ENCODE results near the gene ICA1.
"Not testable (repeated sequence)": the region's sequence is repeated elsewhere in the genome, so short reads cannot be mapped to it uniquely, and the experiment has no call there.

The ICA1 gene

DNA sequence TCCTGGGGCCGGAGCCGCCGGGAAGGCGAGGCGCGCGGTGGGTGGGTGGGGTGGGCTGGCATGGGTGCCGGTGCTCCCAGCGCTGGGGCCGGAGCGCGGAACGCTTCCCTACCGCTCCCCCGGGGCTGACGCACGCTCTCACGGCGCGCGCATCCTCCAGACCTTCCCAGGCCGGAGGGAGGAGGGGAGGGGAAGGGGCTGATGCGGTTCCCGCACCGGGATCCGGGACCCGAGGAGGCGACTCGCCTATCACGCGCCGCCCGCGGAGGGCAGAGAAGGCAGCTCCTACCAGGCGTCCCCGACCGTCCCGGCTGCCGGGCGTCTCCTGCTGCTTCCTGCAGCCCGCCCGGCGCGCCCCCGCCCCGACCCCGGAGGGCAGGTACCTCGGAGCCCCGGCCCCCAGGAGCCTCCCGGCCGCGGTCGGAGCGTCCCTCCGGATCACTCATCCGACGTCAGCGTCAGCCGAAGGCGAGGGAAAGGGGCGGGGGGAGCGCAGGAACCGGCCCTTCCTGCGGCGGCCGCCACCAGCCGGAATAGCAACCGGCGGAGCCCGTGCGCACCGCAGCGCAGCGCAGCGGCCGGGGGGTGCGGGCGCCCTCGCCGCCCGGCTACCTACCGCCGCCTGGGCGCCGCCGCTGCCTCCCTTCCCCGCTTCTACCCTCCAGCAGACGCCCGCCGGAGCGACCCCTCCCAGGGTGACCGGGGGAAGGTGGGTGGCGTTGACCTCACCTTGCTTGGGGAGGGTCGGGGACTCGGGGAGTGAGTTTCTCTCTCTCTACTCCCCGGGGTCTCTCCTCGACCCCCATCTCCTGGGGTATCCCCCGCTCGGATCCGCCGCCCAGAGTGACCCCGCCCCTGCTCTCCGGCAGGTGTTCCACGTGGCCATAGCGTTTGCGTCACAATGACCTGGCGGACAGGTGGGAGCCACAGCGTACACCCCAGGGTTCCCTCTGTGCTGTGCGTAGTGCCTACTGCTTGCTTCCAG is at the start of gene ICA1:
Gene ICA1, minus strand, starts transcription at position 457 of the 985 bp plus-strand sequence. CDS start 26,241 bp downstream, outside the sequence.
- peak; percentile 73 to 98 (median 95) for DNase-seq

DNA sequence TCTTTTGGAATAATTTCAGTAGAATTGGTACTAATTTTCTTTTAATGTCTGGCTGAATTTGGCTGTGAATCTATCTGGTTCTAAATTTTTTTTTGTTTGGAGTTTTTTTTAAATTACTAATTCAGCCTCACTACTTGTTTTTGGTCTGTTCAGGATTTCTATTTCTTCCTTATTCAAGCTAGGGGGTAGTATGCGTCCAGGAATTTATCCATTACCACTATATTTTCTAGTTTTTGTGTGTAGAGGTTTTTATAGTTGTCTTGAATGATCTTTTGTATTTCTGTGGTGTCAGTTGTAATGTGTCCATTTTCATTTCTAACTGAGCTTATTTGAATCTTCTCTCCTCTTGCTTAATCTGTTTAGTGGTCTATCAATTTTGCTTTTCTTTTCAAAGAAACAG is 48.9 kb upstream of the ICA1 start:
- no peak for DNase-seq

DNA sequence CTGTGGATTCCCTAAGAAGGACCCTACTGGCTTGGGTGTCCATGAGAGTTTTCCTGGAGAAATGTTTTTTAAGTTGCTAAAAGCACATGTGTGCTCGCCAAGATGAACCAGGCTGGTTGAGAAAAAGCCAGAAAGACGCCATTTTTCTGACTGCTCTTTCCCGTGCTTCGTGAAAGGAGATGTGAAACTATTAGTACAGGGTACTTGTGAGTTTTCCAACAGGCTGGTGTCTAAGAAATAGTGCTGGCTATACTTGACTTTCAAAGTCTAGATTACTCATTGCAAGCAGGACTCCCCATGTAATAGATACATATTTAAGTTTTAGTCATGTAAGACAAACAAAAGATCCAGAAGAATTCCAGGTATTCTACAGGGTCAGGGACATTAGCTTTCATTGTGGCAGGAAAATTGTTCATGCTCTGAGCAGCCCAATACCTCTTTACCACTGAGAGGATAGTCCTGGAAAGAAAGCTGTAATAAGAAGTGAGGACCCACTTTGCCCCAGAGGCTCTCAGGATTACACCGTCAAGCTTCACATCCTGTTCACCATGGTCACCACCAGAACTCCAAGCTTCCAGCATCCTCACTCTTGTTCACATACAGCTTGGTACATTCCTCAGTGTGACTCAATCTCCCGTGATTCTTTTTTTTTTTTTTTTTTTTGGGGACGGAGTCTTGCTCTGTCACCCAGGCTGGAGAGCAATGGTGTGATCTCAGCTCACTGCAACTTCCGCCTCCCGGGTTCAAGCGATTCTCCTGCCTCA is 43.8 kb upstream of the ICA1 start:
- DNase-seq, result no peak

DNA sequence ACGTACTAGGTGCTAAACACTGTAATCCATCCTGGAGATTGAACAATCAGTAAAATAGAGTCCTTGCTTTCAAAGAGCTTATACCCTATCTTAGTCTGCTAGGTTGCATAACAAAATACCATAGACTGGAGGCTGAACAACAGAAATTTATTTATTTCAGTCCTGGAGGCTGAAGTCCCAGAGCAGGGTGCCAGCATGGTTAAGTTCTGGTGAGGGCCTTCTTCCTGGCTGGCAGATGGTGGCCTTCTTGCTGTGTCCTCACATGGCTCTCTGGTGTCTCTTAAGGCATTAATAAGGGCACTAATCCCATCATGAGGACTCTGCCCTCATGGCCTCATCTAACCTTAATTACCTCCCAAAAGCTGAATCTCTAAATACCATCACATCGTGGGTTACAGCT is 43.1 kb upstream of the ICA1 start:
- DNase-seq, result no peak

DNA sequence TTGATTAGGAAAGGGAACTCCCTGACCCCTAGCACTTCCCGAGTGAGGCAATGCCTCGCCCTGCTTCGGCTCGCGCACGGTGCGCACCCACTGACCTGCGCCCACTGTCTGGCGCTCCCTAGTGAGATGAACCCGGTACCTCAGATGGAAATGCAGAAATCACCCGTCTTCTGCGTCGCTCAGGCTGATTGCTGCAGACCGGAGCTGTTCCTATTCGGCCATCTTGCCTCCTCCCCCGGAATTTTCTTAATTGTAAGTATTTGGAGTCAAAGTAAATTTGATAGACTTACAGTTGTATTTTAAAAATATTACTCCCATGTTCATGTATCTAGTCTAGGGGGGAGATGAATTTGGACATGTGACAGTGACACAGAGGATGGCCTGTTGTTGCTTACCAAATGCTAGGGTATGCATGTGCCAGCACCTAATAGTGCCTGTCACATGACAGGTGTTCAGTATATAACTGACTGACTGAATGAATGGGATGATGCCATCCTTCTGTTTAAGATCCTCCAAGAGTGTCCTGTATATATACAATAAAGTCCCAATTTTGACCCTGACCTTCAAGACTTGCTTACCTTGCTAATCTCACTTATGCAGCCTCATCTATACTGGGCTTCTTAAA is 42.0 kb upstream of the ICA1 start:
- peak in 2 of 3 experiments; percentile 11 to 54 for DNase-seq

DNA sequence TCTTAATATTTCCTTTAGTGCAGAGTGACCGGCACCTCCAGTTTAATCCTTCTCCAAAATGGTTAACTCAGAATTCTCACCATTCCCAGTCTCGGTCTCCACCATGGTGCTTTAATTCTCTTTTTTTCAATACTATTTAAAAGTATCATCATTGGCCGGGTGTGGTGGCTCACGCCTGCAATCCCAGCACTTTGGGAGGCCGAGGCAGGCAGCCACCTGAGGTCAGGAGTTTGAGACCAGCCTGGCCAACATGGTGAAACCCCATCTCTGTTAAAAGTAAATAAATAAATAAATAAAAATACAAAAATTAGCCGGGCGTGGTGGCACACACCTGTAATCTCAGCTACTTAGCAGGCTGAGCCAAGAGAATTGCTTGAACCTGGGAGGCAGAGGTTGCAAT is 35.1 kb upstream of the ICA1 start:
- DNase-seq, result not testable (repeated sequence)

DNA sequence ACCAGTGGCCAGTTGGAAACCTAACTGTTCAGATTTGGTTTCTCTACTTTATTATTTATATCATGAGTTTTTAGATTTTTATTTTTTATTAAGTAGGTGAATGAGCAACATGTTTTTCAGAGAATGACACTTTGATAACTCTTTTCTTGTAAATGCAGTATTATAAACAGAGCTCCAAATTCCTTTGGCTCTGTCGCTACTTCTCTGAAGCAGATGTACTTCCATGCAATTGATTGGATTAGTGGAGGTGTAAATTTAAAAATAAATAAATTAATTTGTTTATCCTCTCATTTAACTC is 34.3 kb upstream of the ICA1 start:
- DNase-seq, result no peak

DNA sequence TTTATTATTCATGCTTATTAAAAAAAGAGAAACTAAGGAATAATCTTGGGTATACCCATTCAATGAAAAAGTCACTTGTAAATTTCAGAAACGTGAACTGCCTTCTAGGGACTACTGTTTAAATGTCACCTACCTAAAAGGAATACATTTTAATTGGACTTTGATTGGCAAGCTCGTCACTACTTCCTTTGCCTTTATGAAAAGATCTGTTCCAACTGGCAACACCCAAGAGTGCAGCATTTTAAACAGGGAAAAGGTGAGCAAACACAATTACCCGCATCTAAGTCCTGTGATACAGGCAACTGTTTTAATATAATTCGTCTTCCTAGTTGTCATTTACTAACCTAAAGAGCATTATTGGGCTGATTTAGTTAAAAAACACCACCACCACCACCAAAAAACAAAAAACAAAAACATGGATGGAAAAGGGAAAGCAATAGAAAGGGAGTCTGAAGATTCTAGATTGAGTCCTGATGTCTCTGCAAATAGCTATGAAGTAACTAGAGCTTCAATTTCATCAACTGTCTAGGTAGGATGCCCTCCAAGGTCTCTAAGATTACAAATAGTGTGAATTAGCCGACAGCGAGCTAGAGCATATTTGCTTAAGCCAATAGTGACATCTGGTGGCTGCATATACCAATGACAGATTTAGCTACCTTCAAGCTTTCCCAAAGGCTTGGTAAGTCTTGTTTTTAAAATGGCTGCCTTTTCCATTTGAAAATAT is 33.8 kb upstream of the ICA1 start:
- DNase-seq, result peak; percentile 84 to 98 (median 88)

DNA sequence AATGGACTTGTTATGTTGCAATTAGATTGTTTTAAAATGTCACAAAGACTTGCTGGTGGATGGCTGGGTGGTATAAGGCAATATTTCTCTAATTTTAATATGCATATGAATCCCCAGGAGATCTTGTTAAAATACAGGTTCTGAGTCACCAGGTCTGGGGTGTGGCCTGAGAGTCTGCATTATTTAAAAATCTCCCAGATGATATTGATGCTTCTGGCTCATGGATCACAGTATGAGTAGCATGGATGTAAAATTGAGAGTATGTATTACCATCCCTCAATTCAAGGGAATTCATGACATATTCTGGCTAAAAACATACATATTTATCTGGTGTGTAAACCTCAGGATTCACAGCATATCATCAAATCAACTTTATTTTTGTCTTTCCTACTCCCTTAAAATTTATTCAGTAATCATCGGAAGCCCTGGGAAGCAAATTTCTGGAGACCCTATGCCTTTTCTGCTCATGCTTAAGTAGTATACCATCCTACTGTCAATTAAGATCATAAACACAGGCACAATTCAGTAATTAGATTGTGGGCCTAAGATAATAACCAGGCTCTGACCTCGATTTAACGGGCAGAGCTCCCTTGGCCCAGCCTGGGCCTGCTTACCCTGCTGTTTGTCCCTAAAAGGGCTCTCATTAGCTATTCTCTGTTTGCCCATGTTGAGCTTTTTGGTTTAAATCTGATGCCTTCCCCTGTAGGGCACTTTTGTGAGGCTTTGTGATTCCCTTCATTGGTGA is 29.6 kb upstream of the ICA1 start:
- peak in 2 of 3 experiments; percentile 56 to 66 for DNase-seq

DNA sequence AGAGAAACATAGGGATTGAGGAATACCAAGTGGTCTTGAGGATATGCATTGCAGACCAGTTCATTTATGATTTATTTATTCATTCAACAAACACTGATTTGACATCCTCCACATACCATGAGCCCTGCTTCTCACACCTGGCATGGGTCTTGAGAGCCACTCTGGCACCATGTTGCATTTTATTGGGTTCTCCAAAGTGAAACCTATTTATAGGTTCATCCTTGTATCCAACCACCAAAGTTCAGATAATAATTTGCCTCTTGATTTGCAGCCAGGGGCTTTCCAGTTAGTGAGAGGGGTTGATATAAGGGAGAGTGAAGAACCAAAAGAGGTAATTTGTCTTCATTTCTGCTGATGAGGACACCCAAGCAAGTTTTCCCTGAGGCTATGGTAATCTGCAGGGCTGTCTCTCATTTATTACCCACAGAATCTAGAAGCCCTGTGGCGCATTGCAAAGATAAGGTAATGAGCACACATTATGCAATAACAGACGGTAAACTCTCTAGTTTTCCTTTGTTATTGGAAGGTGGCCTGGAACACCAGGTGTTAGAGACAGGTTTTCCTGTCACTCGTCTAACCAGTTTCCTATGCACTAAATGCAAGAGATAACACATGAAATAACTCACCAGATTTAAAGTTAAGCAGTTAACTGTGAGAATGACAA is 28.8 kb upstream of the ICA1 start:
- peak; percentile 3 to 98 (median 87) for DNase-seq

DNA sequence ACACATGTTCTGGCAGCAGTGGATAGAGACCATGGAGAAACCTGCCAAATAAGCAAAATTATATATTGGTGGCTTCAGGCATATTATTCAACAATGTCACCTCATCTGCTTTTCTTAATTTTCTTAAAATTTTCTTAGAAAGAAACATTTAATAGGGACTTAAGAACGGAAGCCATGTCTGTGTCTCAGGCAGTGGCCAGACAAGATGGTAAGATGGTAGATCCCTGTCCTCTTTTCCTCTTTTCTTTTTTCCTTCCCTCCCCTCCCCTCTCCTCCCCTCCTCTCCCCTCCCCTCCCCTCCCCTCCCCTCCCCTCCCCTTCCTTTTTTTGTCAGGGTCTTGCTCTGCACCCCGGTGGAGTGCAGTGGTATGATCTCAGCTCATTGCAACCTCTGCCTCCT is 24.2 kb upstream of the ICA1 start:
- no peak for DNase-seq

DNA sequence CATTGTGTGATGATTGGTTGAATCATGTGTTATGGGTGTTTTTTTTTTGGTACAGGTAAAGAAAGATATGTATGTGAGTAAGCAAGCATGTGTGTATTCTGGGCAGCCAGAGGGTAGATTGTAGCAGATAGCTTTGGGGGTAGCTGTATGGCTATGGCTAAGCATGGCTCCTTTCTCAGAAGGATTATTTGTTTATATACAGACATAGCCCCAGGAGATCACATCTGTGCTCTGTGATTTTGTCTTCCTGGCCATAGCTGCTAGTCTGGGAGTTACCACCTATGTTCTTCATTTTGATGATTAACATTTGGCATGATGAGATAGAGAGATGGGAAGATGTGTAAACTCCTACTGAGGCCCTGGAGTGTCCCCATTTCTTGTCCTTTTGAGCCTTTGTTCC is 23.2 kb upstream of the ICA1 start:
- no peak for DNase-seq

DNA sequence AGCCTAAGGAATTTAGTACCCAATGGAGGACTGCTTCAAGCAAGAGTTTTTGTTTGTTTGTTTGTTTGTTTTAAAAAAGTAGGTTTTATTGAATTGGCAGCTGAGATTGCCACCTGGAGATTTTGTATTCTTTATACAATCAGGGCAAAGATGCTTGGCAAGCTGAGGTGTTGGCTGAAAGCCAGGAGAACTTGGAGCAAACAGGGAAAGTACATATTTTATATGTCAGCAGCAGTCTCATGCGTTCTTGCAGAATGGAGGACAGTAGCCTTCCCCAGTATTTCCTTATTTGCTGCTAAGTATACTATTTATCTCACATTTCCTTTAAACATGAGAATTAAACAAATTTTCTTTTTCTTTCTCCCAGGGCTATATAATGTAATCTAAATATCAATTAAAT is 22.6 kb upstream of the ICA1 start:
- peak in 2 of 3 experiments; percentile 30 to 57 for DNase-seq

DNA sequence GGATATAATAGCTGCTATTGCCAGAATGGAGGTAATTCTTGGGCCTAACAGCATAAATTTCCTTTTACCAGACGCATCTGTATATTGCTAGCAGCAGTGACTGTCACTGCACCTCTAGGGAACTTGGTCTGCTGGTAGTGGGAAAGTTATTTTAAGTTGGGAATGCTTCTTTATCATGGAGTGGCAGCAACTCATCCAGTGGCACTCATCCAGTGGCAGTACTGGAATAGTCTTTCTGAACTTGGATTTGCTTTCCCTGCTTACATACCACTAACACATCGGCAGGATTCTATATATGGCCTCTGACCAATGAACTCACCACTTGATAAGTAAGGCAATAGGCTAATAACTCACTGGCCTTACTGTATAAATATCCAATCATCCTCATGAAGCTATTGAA is 22.0 kb upstream of the ICA1 start:
- DNase-seq, result no peak

DNA sequence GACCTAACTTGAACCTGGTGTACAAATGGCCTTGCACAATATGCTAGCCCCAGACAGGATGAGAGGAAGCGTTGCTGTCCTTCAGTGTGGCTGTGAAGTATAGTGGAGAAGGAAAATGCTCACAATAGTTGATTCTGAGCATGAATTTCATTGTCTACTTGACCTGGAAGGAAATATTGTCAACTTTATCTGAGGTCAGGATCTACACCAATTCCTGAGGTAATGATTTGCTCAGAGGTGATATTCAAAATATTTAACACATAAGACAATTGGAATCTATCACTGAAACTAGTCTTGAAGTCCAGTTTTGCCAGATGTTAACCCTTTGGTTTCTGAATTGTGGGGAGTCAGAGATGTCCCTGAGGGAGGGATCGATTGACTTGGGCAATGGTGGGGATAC is 20.9 kb upstream of the ICA1 start:
- no peak for DNase-seq

DNA sequence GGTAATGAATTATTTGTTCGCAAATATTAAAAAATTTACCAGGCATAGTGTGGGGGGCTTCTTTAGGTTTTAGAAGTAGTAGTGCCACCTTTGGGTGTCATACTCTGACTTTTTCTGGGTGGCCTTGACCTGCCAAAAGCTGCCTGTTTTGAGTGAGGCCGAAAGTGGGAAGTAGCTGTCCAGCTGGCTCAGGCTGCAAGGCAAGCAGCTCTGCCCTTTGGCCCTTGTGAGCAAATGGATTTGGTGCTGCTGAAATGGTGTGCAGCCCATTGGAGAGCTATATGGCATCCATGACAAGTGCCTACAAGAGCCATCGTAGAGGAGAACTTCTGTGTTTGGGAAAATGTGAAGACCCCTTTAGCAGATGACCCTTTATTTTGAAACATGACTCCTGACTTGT is 20.2 kb upstream of the ICA1 start:
- no peak for DNase-seq

DNA sequence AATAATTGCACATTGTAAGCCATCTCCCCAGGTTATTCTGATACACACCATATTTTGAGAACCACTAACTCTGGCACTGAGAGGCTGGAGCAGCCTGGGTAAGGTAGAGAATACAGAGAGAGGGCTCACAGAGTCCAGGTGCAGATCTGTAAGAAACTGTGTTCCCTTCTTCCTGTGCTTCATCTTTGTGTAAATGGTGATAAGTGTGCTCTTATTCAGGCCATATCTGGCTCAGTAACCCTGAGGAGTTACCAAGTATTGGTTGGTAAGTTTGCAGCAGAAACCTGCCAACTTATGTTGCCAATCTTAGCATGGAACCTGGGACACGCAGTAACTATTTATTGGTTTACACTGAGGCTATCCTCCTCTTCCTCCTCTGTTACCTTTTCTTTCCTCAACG is 16.2 kb upstream of the ICA1 start:
- DNase-seq, result no peak

DNA sequence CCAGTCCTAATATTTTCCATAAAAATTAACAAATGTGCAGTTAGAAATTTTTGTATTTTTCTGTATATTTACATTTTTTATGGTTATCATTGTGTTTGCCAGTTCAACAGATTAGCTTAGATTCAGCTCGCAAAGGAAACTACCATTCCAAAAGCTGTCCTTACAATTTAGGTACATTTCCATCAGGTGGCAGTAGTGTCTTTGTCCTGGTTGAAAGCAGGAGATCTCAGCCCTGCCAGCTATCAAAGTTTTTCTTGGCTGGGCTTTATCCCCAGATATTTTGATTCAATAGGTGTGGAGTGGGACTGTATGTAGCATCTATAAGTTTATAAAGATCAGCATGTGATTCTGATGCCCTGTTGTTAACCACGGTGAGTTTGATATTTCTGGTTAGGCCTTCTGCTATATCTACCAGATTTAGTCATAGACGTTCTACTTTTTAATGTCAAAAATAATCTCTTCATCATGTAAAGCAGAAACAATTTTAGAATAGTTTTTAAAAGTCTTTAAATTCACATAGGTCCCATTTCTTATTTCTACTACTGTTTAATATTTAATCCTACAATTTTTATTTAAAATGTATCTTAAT is 15.5 kb upstream of the ICA1 start:
- peak in 1 of 3 experiments; percentile 35 for DNase-seq

DNA sequence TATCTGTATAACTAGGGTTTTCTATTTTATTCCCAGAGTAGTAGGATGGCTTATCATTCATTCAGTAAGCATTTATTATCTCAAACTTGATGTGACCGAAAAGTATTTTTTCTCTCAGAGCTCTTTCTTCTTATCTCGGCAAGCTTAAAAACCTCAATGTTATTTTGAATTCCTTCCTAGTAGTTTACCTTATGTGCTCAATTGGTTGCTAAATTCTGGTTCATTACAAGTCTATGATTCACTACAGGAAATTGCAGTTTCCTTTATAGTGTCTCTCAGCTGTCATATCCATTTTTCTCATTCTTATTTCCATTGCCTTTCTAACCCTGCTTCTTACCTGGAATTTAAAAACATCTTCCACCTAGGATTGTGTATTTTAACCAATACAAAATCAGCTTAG is 12.6 kb upstream of the ICA1 start:
- no peak for DNase-seq

DNA sequence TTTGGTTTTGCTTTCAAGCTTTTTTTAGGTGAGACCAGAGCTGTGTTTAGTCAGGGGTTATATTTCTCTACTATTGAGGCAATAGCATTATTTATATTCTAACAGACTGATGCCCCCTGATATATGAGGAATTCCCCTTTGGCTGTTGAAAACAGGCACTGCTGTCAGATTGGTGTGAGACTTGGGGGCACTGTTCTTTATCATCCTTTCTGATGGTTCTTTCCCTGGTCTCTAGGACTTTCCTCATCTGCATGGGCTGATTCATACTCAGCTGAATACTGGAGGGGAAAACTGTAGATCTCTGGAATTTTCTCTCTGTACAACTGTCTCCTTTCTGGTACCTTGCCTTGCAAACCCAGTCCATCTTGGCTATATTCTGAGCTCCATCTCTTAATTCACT is 10.0 kb upstream of the ICA1 start:
- no peak for DNase-seq

DNA sequence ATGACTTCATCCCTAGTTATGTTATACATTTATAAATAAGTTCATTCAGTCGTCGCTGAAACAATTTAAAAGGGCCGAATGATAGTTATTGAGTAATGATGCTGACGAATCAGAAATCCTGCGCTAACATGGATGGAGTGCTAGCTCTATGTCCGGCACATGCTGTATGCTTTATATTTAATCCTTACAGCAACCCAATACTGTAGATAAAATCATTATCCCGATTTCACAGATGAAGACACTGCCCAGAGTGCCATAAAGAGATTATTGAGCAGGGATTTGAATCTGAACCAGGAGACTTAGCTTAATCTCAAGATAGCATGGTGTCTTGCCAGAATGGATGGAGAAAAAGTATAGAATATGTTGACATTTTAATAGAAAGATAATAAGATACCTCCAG is 1.1 kb upstream of the ICA1 start:
- DNase-seq, result peak in 2 of 3 experiments; percentile 61 to 81

All from NCI-H1417 (cell line).